ENCODE results near the gene NUP160.
"Not testable (repeated sequence)": the region's sequence is repeated elsewhere in the genome, so short reads cannot be mapped to it uniquely, and the experiment has no call there.

Gene NUP160

GRCh38 chr11:47863189-47863897 lies 15.2 kb upstream of the NUP160 start:
- no peak for DNase-seq

GRCh38 chr11:47861728-47862127 lies 13.6 kb upstream of the NUP160 start:
- no peak for DNase-seq

GRCh38 chr11:47860536-47860935 lies 12.4 kb upstream of the NUP160 start:
- no peak for DNase-seq

GRCh38 chr11:47857892-47858543 lies 9.9 kb upstream of the NUP160 start:
- DNase-seq, result no peak

GRCh38 chr11:47857485-47857884 lies 9.3 kb upstream of the NUP160 start:
- no peak for DNase-seq

- no peak for DNase-seq
Measured at GRCh38 chr11:47856186-47856585, 8.0 kb upstream of the NUP160 start.

GRCh38 chr11:47854667-47855066 lies 6.5 kb upstream of the NUP160 start:
- no peak for DNase-seq

GRCh38 chr11:47852053-47852452 lies 3.9 kb upstream of the NUP160 start:
- DNase-seq, result no peak

- DNase-seq, result no peak
Measured at GRCh38 chr11:47850337-47850736, 2.2 kb upstream of the NUP160 start.

GRCh38 chr11:47848700-47849155 lies 578 bp upstream of the NUP160 start:
- DNase-seq, result no peak

GRCh38 chr11:47847537-47847891 lies 636 bp downstream of the NUP160 start:
- no peak for DNase-seq

- no peak for DNase-seq
Measured at GRCh38 chr11:47846998-47847397, 1.2 kb downstream of the NUP160 start.

- no peak for DNase-seq
Measured at GRCh38 chr11:47843361-47844055, 4.6 kb downstream of the NUP160 start.

- no peak for DNase-seq
Measured at GRCh38 chr11:47842749-47843148, 5.4 kb downstream of the NUP160 start.

- no peak for DNase-seq
Measured at GRCh38 chr11:47837929-47838328, 10.2 kb downstream of the NUP160 start.

- no peak for DNase-seq
Measured at GRCh38 chr11:47837292-47837691, 10.9 kb downstream of the NUP160 start.

GRCh38 chr11:47830013-47830412 lies 18.1 kb downstream of the NUP160 start:
- DNase-seq, result not testable (repeated sequence)

GRCh38 chr11:47828284-47828683 lies 19.9 kb downstream of the NUP160 start:
- no peak for DNase-seq

- not testable (repeated sequence) for DNase-seq
Measured at GRCh38 chr11:47822664-47823063, 25.5 kb downstream of the NUP160 start.

GRCh38 chr11:47819743-47820142 lies 28.4 kb downstream of the NUP160 start:
- no peak for DNase-seq

- DNase-seq, result no peak
Measured at GRCh38 chr11:47800759-47801158, 47.4 kb downstream of the NUP160 start.

- no peak for DNase-seq
Measured at GRCh38 chr11:47797633-47798032, 50.5 kb downstream of the NUP160 start.

- no peak for DNase-seq
Measured at GRCh38 chr11:47791774-47792430, 56.2 kb downstream of the NUP160 start.

GRCh38 chr11:47790017-47790416 lies 58.1 kb downstream of the NUP160 start:
- DNase-seq, result not testable (repeated sequence)
